AG09319 (cell line): ENCODE measurements around the gene IRX2.

Source experiments
- DNase-seq: peaks from one replicate; pipeline ENCODE4 v3.0.0-alpha.2; 2010; ENCODE audit warnings: low read depth; ENCODE audit errors: extremely low read depth
- TF ChIP-seq, protein P1 (sequence below): IDR thresholded peaks from 2 replicates; pipeline ENCODE4 v1.5.1; 2011; ENCODE audit warnings: low read depth, mild to moderate bottlenecking, inconsistent platforms, low read length, moderate library complexity

Gene IRX2

DNA sequence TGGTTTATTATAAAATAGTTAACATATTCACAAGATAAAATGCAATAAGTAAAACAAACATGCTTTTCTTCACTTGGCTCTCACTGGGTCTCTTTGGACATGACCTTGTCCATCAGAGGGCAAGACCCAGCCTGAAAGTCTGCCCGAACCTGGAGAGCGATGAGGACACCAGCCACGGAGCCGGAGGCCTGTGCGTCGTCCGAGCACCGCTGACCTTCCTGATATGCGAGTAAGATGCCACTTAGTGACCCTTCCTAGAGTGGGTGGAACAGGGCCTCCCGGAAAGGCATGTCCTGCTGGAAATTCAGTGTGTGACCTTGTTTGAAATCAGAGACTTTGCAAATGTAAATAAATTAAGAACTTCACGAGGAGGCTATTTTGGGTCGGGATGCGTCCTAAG is 52.9 kb downstream of the IRX2 start:
- TF ChIP-seq, protein P1, sequence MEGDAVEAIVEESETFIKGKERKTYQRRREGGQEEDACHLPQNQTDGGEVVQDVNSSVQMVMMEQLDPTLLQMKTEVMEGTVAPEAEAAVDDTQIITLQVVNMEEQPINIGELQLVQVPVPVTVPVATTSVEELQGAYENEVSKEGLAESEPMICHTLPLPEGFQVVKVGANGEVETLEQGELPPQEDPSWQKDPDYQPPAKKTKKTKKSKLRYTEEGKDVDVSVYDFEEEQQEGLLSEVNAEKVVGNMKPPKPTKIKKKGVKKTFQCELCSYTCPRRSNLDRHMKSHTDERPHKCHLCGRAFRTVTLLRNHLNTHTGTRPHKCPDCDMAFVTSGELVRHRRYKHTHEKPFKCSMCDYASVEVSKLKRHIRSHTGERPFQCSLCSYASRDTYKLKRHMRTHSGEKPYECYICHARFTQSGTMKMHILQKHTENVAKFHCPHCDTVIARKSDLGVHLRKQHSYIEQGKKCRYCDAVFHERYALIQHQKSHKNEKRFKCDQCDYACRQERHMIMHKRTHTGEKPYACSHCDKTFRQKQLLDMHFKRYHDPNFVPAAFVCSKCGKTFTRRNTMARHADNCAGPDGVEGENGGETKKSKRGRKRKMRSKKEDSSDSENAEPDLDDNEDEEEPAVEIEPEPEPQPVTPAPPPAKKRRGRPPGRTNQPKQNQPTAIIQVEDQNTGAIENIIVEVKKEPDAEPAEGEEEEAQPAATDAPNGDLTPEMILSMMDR, result no peak
- no peak for DNase-seq

DNA sequence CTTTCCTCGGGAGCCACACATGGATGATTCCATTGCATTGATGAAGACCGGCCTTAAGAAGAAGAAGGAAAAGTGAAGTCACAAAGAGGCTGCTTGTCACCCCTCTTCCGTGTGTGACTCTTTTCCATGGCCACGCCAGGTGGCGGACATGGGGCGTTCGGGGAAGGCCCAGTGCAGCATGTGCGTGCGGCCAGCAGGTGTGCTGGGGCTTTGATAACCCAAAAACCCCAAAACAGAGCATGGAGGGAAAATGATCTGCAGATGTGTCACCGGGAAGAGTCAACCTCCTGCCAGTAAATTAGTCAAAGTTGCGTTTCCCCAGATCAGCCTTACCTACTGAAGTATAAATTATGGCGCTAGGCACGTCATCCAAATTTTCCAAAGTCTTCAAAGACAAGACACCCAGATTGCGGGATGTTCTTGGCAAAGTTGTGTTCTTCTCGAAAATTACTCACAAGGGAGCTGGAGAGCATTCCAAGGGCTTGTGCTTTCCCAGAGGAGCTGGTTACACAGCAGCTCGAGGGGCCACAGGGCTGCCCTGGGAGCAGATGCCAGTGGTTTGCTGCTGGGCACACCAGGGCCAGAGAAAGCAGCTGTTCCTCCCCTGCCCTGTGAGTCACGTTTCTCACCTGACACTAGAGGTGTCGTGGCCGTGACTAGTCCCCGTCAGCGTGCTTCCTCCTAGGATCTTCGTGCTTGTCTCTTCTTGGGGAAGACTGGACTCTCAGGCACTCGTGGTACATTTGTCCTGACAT is 53.9 kb downstream of the IRX2 start:
- TF ChIP-seq, protein P1, result no peak
- DNase-seq, result no peak

DNA sequence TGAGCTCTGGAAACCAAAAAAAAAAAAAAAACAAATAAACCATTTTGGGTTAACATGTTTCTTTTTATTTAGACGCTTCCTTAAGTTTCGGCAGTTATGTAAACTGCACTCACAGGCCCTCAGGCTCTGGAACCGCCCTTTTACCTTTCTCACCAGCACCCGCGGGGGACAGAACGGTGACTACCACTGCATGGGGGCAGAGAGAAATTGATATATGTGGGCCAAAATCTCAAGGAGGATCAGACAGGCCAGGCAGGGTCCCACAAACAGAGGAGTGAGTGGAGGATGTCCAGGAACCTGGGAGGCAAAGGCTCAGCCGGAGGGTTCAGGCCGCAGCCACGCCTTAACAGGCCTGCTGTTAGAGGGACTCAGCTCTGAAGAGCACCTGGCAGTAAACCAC is 54.4 kb downstream of the IRX2 start:
- TF ChIP-seq, protein P1, result no peak
- DNase-seq, result no peak
